Fibroblast of lung (primary cell): Measurements from ENCODE around the gene MBD5.

Experiments used
- CTCF ChIP-seq, 2 donors: IDR thresholded peaks in 1 of 2; conservative IDR thresholded peaks in 1 of 2; 1 replicate in 1 of 2; 2 replicates in 1 of 2; pipeline ENCODE4 v1.5.1; 2011 to 2012; ENCODE audit warnings: low read length in 2 of 2, control low read depth in 1 of 2, inconsistent platforms in 1 of 2, low read depth in 1 of 2, mild to moderate bottlenecking in 1 of 2
- EZH2 ChIP-seq: IDR thresholded peaks from 2 replicates; pipeline ENCODE4 v1.5.1; 2012; ENCODE audit warnings: low read length, control low read depth, mild to moderate bottlenecking; ENCODE audit errors: missing control alignments

GRCh38 chr2:148130581-148130980, 109.7 kb downstream of the MBD5 start:
- TF ChIP-seq CTCF (conservative IDR thresholded peaks at IDR 0.05 in 1 of 2, IDR thresholded peaks at IDR 0.05 in 1 of 2; ENCODE audit: low read depth in 1 of 2, low read length in 2 of 2), result no peak
- no peak for TF ChIP-seq EZH2
